Activated CD4-positive, alpha-beta T cell treated with anti-CD3 and anti-CD28 coated beads, Interleukin-2, amount 50 U/mL, for 1 hour (primary cell): ENCODE measurements around the gene LRRC10.

Source experiments
- DNase-seq: peaks from one replicate; pipeline ENCODE4 v3.0.0-alpha.2; 2020

LRRC10 gene

DNA sequence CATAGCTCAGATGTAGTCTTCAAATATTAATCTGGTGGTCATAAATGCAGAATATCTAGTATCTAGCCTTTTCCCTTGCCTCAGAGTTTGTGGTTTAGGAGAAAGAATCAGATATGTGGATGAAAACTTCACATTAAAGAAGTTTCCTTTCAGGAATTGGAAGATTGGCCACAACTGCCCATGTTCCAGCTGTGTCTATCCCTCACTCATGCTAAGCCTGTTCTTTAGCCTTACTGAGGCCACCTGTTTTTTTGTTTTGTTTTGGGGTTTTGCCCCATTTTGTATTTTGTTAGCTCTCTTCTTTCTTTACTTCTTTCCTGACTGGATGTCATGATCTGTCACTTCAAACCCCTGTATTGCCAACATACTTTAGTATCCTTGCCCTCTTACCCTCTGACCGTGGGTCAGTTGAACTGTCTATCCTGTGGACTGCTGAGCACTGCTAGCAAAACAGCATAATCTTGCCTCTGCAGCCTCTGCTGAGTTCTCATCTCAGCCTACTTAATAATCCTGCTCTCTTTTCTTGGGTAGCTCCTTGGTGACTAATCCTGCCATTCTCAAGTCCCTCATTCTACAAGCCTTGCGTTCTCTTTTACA lies 47.4 kb downstream of the LRRC10 start:
- no peak for DNase-seq
